ENCODE results near the gene EAF1.

Gene EAF1

DNA sequence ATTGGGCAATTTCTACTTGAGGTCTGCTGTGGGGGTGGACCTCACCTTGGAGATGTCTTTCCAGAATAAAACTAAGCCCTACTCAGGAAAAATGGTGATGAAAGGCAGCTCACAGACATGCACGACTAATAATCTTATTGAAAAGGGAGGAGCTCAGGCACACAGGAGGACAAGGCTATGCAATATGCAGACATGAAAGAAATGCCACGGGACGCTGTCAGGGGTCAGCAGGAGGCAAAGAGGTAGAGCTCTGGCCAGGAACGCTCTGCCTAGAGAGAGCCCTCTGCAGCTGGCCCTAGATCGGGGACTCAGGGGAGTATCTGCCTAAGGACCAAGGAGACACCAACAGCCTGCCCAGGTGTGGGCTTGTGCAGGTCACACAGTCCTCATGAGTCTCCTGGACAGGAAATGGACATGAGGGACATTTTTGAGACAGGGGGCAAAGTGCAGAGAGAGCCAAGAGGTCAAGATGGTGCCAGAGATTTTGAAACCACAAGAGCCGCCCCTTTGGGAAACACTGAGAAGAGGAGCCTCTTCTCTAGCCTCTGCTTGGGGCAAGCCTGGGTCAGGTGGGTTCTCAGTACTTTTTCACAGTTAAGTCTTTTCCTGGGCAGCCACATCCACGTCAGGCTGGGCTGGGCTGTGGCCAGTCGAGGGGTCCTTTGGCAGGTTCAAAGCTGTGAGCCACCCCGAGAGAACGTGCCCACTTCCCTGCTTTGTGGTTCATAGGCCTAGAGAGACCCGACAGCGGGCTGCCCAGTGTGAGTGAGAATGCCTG lies 23.2 kb downstream of the EAF1 start:
- H3K4me3 ChIP-seq (ENCODE audit: low read depth, low read length) = no peak overlapping the region
- DNase-seq (ENCODE audit: low read depth) = no peak
- in situ Hi-C loops (cut with HindIII; ENCODE audit: low sequenced_read_pairs) = no loop called here
- TF ChIP-seq, protein P1, sequence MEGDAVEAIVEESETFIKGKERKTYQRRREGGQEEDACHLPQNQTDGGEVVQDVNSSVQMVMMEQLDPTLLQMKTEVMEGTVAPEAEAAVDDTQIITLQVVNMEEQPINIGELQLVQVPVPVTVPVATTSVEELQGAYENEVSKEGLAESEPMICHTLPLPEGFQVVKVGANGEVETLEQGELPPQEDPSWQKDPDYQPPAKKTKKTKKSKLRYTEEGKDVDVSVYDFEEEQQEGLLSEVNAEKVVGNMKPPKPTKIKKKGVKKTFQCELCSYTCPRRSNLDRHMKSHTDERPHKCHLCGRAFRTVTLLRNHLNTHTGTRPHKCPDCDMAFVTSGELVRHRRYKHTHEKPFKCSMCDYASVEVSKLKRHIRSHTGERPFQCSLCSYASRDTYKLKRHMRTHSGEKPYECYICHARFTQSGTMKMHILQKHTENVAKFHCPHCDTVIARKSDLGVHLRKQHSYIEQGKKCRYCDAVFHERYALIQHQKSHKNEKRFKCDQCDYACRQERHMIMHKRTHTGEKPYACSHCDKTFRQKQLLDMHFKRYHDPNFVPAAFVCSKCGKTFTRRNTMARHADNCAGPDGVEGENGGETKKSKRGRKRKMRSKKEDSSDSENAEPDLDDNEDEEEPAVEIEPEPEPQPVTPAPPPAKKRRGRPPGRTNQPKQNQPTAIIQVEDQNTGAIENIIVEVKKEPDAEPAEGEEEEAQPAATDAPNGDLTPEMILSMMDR (IDR thresholded peaks at IDR 0.05; ENCODE audit: low read depth, low read length, missing control alignments) = no peak

DNA sequence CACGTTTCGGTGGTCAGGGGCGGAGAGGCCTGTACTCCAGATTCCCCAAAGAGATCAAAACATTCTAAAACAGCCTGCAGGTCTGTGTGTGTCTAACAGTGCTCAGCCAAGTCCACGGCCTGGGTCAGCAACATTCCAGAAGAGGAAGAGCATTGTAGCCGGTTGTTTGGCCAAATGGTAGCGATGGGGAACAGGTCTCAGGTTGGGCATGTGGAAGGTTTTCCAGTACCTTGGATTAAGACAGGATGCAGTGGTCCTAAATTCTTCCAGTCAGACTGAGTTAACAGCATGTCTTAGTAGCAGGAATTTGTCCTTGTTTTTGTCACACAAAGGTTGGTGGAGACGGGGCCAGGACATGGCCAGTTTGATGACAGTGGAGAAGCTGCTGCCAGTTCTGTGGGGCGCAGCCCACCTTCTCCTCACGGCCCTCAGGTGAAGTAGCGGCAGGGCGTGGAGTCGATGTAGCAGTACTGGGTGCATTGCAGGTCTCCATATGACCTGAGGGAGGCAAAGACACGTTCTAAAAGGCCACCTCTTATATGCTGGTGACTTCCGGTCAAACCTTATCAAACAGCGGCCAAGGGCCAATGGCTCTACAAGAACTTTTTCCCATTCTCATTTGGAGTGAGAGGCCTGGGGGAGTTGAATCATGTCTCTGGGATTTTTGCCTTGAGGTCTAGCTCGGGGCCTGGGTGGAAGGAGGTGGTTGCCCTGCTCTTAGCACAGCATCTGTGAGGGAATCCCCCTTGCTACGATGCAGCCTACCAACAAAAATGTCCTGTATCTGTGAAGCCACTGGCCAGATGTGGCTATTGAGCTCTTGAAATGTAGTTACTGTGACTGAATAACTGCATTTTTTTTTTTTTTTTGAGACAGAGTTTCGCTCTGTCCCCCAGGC lies 24.1 kb downstream of the EAF1 start:
- no peak overlapping the region for H3K4me3 ChIP-seq (ENCODE audit: low read depth, low read length)
- TF ChIP-seq, protein P1 (IDR thresholded peaks at IDR 0.05; ENCODE audit: low read depth, low read length, missing control alignments) = no peak
- in situ Hi-C loops (cut with HindIII; ENCODE audit: low sequenced_read_pairs) = no loop called here
- no peak for DNase-seq (ENCODE audit: low read depth)

DNA sequence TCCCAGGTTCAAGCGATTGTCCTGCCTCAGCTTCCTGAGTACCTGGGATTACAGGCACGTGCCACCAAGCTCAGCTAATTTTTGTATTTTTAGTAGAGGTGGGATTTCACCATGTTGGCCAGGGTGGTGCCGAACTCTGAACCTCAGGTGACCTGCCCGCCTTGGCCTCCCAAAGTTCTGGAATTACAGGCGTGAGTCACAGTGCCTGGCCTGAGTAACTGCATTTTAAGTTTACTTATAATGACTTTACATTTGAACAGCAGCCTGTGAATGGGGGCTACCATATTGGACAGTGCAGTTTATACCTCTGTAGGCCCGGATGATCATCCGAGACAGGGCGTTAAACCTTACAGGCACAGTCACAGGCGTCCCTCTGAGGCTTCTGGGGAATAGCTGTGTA lies 24.8 kb downstream of the EAF1 start:
- in situ Hi-C loops (cut with HindIII; ENCODE audit: low sequenced_read_pairs) = no loop called here
- TF ChIP-seq, protein P1 (IDR thresholded peaks at IDR 0.05; ENCODE audit: low read depth, low read length, missing control alignments) = no peak
- DNase-seq (ENCODE audit: low read depth) = no peak
- H3K4me3 ChIP-seq (ENCODE audit: low read depth, low read length) = no peak overlapping the region

DNA sequence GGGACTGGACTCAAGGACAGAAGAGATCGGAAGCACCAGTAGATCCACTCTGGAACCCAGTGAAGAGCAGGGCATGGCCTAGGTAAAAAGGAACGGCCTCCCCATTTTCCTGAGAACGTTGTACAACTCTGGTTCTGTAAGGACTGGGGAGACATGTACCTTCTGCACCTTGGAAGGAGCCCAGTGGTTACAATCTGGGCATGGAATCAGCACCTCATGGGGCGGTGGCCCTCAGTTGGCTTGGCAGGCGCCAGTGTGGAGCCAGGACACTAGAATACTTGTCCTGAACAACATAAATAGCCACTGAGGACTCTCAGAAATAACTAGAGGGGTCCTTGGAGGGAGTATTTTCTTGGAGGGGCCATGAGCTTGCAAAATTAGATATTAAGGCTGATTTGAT lies 25.6 kb downstream of the EAF1 start:
- DNase-seq (ENCODE audit: low read depth) = no peak
- H3K4me3 ChIP-seq (ENCODE audit: low read depth, low read length) = no peak overlapping the region
- in situ Hi-C loops (cut with HindIII; ENCODE audit: low sequenced_read_pairs) = no loop called here
- TF ChIP-seq, protein P1 (IDR thresholded peaks at IDR 0.05; ENCODE audit: low read depth, low read length, missing control alignments) = no peak

- TF ChIP-seq, protein P1 (IDR thresholded peaks at IDR 0.05; ENCODE audit: low read depth, low read length, missing control alignments) = no peak
- H3K4me3 ChIP-seq (ENCODE audit: low read depth, low read length) = no peak overlapping the region
- no peak for DNase-seq (ENCODE audit: low read depth)
- in situ Hi-C loops (cut with HindIII; ENCODE audit: low sequenced_read_pairs) = no loop called here
Measured at GRCh38 chr3:15453501-15453900, 26.1 kb downstream of the EAF1 start.

- DNase-seq (ENCODE audit: low read depth) = no peak
- in situ Hi-C loops (cut with HindIII; ENCODE audit: low sequenced_read_pairs) = no loop called here
- H3K4me3 ChIP-seq (ENCODE audit: low read depth, low read length) = no peak overlapping the region
- TF ChIP-seq, protein P1 (IDR thresholded peaks at IDR 0.05; ENCODE audit: low read depth, low read length, missing control alignments) = no peak
Measured at GRCh38 chr3:15453991-15454625, 26.7 kb downstream of the EAF1 start.
